Measurements from ENCODE around the gene MYH7. TPM values are rescaled to one million over a fixed set of nuclear protein-coding genes. Genes with fewer than 3 reads are reported as not detected.

The MYH7 gene
- polyA plus RNA-seq (2013, experiment 1 of 2): not detected
- polyA plus RNA-seq (2013, experiment 2 of 2): not detected

DNA sequence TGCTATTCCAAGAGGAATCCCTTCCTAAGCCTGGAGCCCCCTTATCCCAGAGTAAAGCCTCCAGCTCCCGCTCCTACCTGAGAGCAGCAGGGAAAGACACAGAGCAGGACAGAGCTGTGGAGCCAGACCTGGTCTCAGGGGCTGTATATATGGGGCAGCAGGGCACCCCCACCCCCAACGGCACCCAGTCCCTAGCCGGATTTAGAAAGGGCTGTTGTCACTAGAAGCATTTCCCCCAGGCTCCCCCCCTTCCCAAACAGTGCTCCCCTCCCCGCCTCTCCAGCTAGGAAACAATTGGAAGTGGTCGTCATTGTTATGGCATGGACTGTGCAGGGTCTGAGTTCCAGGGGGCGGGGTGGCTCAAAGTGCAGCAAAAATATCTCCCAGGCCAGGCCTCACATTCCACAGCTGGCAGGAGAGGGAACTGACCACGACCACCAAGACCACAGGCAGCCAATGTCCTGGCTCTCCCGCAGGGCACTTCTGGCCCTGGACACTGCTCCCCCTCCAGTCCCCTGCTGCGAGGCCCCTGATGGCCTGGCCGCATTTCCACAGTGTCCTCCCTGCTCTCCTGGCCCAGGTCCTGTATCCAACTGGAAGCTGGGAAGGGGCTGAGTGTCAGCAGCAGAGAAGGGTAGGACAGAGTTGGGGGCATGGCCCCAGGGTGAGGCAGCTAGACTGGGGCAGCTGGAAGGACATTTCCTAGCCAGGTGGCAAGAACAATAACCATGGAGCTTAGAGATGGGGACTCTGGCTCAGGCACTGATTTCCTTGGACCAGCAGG, at the start of gene MYH7:
TSS of gene MYH7 (minus strand) at position 118 of the 784 bp plus-strand sequence. CDS start 1,928 bp downstream, outside the sequence.
- Histone ChIP-seq H3K4me1 (ENCODE audit: control insufficient read depth, insufficient read depth, low read depth, low read length) (no peaks in the 10 kb centered on the region), H2BK5ac (ENCODE audit: low read depth, low read length, poor library complexity, severe bottlenecking) (no peak within 1 kb of the TSS), H3K9me3 (ENCODE audit: control insufficient read depth, low read length) (no peaks in the 10 kb centered on the region), H2AK5ac (ENCODE audit: low read length, severe bottlenecking) (no peak within 1 kb of the TSS), H3K4me2 (ENCODE audit: low read length, poor library complexity, severe bottlenecking) (no peak within 1 kb of the TSS), H3K18ac (ENCODE audit: low read depth in 1 of 2, low read length in 2 of 2) (no peak within 1 kb of the TSS), H3K27ac (ENCODE audit: low read length, poor library complexity, severe bottlenecking) (no peak within 1 kb of the TSS), H4K91ac (ENCODE audit: low read length) (no peak within 1 kb of the TSS), H4K8ac (ENCODE audit: low read length) (no peak within 1 kb of the TSS), H3K79me1 (replicated peaks; ENCODE audit: low read length, poor library complexity, severe bottlenecking) (no peaks in the 10 kb centered on the region), H3K23ac (ENCODE audit: low read length in 2 of 2) (no peak within 1 kb of the TSS), H2BK15ac (ENCODE audit: low read depth, poor library complexity, severe bottlenecking) (no peak within 1 kb of the TSS), H2AFZ (ENCODE audit: low read depth, low read length) (no peak within 1 kb of the TSS), H2BK120ac (ENCODE audit: low read depth, low read length) (no peak within 1 kb of the TSS), H3K4ac (ENCODE audit: low read depth in 1 of 2, low read length in 2 of 2) (no peak within 1 kb of the TSS), H3K36me3 (ENCODE audit: control insufficient read depth in 1 of 2, insufficient read depth in 2 of 2, low read depth in 1 of 2, low read length in 2 of 2) (no peaks in the 10 kb centered on the region), H3K14ac (ENCODE audit: low read length in 2 of 2) (no peak within 1 kb of the TSS), H3K27me3 (ENCODE audit: control insufficient read depth in 1 of 2, insufficient read depth in 1 of 2, low read length in 2 of 2) (peaks cover 60 to 67% of the 10 kb centered on the region in 2 experiments), H3K9ac (ENCODE audit: low read length) (no peak within 1 kb of the TSS), H2BK12ac (ENCODE audit: low read length in 2 of 2) (no peak within 1 kb of the TSS), H3K4me3 (ENCODE audit: insufficient read depth in 1 of 2, low read depth in 1 of 2, low read length in 2 of 2) (no peak within 1 kb of the TSS)
- WGBS: 68% methylated on average over 9 of the region's 10 CpGs
- no peak for DNase-seq

DNA sequence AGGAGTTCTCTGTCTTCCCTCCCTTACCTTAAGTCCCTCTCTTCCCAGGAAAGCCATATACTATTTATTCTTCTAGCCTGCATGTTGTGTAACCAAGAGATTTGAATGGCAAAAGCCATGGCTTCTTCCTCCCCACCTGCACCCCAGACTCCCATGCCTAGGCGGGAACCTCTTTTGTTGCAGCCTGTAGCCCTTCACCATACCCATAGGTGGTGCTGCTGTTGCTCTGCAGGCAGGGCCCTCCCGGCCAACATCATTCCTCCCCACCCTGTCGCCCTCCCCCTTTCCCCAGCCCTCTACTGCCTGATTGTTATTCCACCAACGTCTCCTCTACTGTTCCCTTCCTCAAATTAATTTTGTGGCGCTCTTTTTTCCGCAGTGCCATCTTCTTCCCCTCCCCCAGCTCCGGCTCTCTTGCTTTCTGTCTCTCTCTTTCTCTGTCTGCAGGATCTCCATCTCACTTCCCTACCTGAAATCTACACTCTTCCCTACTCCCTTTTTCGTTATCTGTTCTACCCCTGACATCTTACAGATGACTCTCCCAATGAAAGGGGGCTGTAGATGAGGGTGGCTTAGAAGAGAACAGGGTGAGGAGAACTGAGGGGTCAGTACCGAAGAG, 47.9 kb upstream of the MYH7 start:
- H3K23ac ChIP-seq (ENCODE audit: low read length in 2 of 2): no peak overlapping the region
- peaks cover 21 to 77% of the 10 kb centered on the region in 2 experiments for H3K36me3 ChIP-seq (ENCODE audit: control insufficient read depth in 1 of 2, insufficient read depth in 2 of 2, low read depth in 1 of 2, low read length in 2 of 2)
- no peak overlapping the region for H2BK120ac ChIP-seq (ENCODE audit: low read depth, low read length)
- H2AK5ac ChIP-seq (ENCODE audit: low read length, severe bottlenecking): no peak overlapping the region
- H3K4me2 ChIP-seq (ENCODE audit: low read length, poor library complexity, severe bottlenecking): no peak overlapping the region
- H3K4me1 ChIP-seq (ENCODE audit: control insufficient read depth, insufficient read depth, low read depth, low read length): no peaks in the 10 kb centered on the region
- DNase-seq: peak; percentile 22
- H4K8ac ChIP-seq (ENCODE audit: low read length): no peak overlapping the region
- H3K9ac ChIP-seq (ENCODE audit: low read length): no peak overlapping the region
- H3K4ac ChIP-seq (ENCODE audit: low read depth in 1 of 2, low read length in 2 of 2): no peak overlapping the region
- no peak overlapping the region for H3K18ac ChIP-seq (ENCODE audit: low read depth in 1 of 2, low read length in 2 of 2)
- H3K27me3 ChIP-seq (ENCODE audit: control insufficient read depth in 1 of 2, insufficient read depth in 1 of 2, low read length in 2 of 2): no peaks in the 10 kb centered on the region
- H2BK5ac ChIP-seq (ENCODE audit: low read depth, low read length, poor library complexity, severe bottlenecking): no peak overlapping the region
- no peak overlapping the region for H2AFZ ChIP-seq (ENCODE audit: low read depth, low read length)
- WGBS: 34% methylated on average over 8 of the region's 9 CpGs
- no peak overlapping the region for H3K4me3 ChIP-seq (ENCODE audit: insufficient read depth in 1 of 2, low read depth in 1 of 2, low read length in 2 of 2)
- H2BK15ac ChIP-seq (ENCODE audit: low read depth, poor library complexity, severe bottlenecking): no peak overlapping the region
- H3K14ac ChIP-seq (ENCODE audit: low read length in 2 of 2): no peak overlapping the region
- no peak overlapping the region for H4K91ac ChIP-seq (ENCODE audit: low read length)
- H2BK12ac ChIP-seq (ENCODE audit: low read length in 2 of 2): no peak overlapping the region
- H3K27ac ChIP-seq (ENCODE audit: low read length, poor library complexity, severe bottlenecking): no peak overlapping the region
- peaks cover 24% of the 10 kb centered on the region for H3K79me1 ChIP-seq (replicated peaks; ENCODE audit: low read length, poor library complexity, severe bottlenecking)
- no peaks in the 10 kb centered on the region for H3K9me3 ChIP-seq (ENCODE audit: control insufficient read depth, low read length)

DNA sequence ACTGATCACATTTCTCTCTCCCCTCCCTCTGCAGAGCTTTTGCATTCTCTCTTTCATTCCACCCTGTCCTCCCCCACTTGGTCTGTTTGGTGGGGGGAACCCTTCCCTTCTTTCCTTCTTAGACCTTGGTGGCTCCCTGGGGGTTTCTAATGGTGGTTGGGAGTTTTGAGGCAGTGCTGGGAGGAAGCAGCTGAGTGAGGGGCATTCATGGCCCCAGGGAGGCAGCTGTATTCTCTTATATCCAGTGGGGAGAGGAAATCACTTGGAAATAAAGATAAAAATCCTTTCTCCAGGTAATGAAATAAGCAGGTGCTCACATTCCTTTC, 47.3 kb upstream of the MYH7 start:
- H2BK12ac ChIP-seq (ENCODE audit: low read length in 2 of 2): no peak overlapping the region
- H4K91ac ChIP-seq (ENCODE audit: low read length): no peak overlapping the region
- no peak overlapping the region for H2AK5ac ChIP-seq (ENCODE audit: low read length, severe bottlenecking)
- H3K4me3 ChIP-seq (ENCODE audit: insufficient read depth in 1 of 2, low read depth in 1 of 2, low read length in 2 of 2): no peak overlapping the region
- no peak overlapping the region for H2BK5ac ChIP-seq (ENCODE audit: low read depth, low read length, poor library complexity, severe bottlenecking)
- DNase-seq: no peak
- no peak overlapping the region for H2BK15ac ChIP-seq (ENCODE audit: low read depth, poor library complexity, severe bottlenecking)
- peaks cover 21 to 77% of the 10 kb centered on the region in 2 experiments for H3K36me3 ChIP-seq (ENCODE audit: control insufficient read depth in 1 of 2, insufficient read depth in 2 of 2, low read depth in 1 of 2, low read length in 2 of 2)
- H3K23ac ChIP-seq (ENCODE audit: low read length in 2 of 2): no peak overlapping the region
- no peak overlapping the region for H3K4me2 ChIP-seq (ENCODE audit: low read length, poor library complexity, severe bottlenecking)
- no peak overlapping the region for H3K9ac ChIP-seq (ENCODE audit: low read length)
- H3K4ac ChIP-seq (ENCODE audit: low read depth in 1 of 2, low read length in 2 of 2): no peak overlapping the region
- H2AFZ ChIP-seq (ENCODE audit: low read depth, low read length): no peak overlapping the region
- H3K4me1 ChIP-seq (ENCODE audit: control insufficient read depth, insufficient read depth, low read depth, low read length): no peaks in the 10 kb centered on the region
- H3K14ac ChIP-seq (ENCODE audit: low read length in 2 of 2): no peak overlapping the region
- no peak overlapping the region for H3K18ac ChIP-seq (ENCODE audit: low read depth in 1 of 2, low read length in 2 of 2)
- no peak overlapping the region for H2BK120ac ChIP-seq (ENCODE audit: low read depth, low read length)
- no peaks in the 10 kb centered on the region for H3K27me3 ChIP-seq (ENCODE audit: control insufficient read depth in 1 of 2, insufficient read depth in 1 of 2, low read length in 2 of 2)
- no peaks in the 10 kb centered on the region for H3K9me3 ChIP-seq (ENCODE audit: control insufficient read depth, low read length)
- H4K8ac ChIP-seq (ENCODE audit: low read length): no peak overlapping the region
- no peak overlapping the region for H3K27ac ChIP-seq (ENCODE audit: low read length, poor library complexity, severe bottlenecking)
- peaks cover 24% of the 10 kb centered on the region for H3K79me1 ChIP-seq (replicated peaks; ENCODE audit: low read length, poor library complexity, severe bottlenecking)

DNA sequence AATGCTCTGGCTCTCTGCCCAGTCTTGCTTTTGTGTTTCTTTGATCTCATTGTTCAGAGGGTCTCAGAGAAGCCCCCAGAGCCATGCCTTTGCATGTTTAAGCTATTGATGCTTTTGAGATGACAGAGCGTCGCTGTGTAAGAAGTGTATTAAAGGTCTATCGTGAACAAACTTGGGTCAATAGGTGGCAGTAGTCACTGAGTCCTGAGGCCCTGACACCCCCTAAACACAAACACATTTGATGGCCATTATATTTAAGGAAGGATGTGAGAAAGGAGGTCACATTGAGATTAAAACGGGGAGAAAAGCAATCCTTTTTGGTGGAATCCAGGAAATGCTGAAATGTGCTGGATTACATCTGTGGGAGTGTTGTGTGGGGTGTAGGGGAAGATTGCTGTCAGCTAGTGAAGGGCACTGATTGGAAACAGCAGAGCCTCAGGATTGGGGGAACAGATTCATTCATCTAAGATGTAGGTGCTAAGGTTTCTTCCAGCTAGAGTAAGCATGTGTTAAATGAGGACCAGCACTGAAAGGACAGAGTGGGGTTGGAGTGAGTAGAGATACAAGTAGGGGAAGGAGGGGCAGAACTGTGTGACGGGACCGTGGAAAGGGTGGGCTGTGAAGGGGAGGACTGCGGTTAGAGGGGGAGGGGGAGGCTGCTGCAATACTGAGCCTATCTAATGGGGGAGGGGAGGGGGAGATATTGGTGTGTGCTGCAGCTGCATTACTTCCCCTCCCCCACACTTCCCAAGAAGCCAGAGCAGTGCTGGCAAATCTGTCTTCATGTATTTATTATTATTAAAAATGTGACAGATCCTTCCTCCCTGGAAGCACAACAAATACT, 46.7 kb upstream of the MYH7 start:
- H3K14ac ChIP-seq (ENCODE audit: low read length in 2 of 2): no peak overlapping the region
- peaks cover 21 to 78% of the 10 kb centered on the region in 2 experiments for H3K36me3 ChIP-seq (ENCODE audit: control insufficient read depth in 1 of 2, insufficient read depth in 2 of 2, low read depth in 1 of 2, low read length in 2 of 2)
- DNase-seq: no peak
- no peak overlapping the region for H2AK5ac ChIP-seq (ENCODE audit: low read length, severe bottlenecking)
- H4K8ac ChIP-seq (ENCODE audit: low read length): no peak overlapping the region
- no peak overlapping the region for H3K18ac ChIP-seq (ENCODE audit: low read depth in 1 of 2, low read length in 2 of 2)
- H3K27me3 ChIP-seq (ENCODE audit: control insufficient read depth in 1 of 2, insufficient read depth in 1 of 2, low read length in 2 of 2): no peaks in the 10 kb centered on the region
- no peaks in the 10 kb centered on the region for H3K4me1 ChIP-seq (ENCODE audit: control insufficient read depth, insufficient read depth, low read depth, low read length)
- no peak overlapping the region for H3K27ac ChIP-seq (ENCODE audit: low read length, poor library complexity, severe bottlenecking)
- no peak overlapping the region for H2AFZ ChIP-seq (ENCODE audit: low read depth, low read length)
- H3K9ac ChIP-seq (ENCODE audit: low read length): no peak overlapping the region
- no peak overlapping the region for H3K4me2 ChIP-seq (ENCODE audit: low read length, poor library complexity, severe bottlenecking)
- no peak overlapping the region for H2BK5ac ChIP-seq (ENCODE audit: low read depth, low read length, poor library complexity, severe bottlenecking)
- H4K91ac ChIP-seq (ENCODE audit: low read length): no peak overlapping the region
- H3K4ac ChIP-seq (ENCODE audit: low read depth in 1 of 2, low read length in 2 of 2): no peak overlapping the region
- no peaks in the 10 kb centered on the region for H3K9me3 ChIP-seq (ENCODE audit: control insufficient read depth, low read length)
- no peak overlapping the region for H2BK12ac ChIP-seq (ENCODE audit: low read length in 2 of 2)
- no peak overlapping the region for H3K23ac ChIP-seq (ENCODE audit: low read length in 2 of 2)
- no peak overlapping the region for H2BK120ac ChIP-seq (ENCODE audit: low read depth, low read length)
- no peak overlapping the region for H3K4me3 ChIP-seq (ENCODE audit: insufficient read depth in 1 of 2, low read depth in 1 of 2, low read length in 2 of 2)
- 77% methylated on average over 5 of the region's 7 CpGs for WGBS
- no peak overlapping the region for H2BK15ac ChIP-seq (ENCODE audit: low read depth, poor library complexity, severe bottlenecking)
- peaks cover 24% of the 10 kb centered on the region for H3K79me1 ChIP-seq (replicated peaks; ENCODE audit: low read length, poor library complexity, severe bottlenecking)
